Fibroblast of lung (primary cell): Measurements from ENCODE around the gene SIGLEC6.

Source experiments
- CTCF ChIP-seq, 2 donors: IDR thresholded peaks in 1 of 2; conservative IDR thresholded peaks in 1 of 2; 1 replicate in 1 of 2; 2 replicates in 1 of 2; pipeline ENCODE4 v1.5.1; 2011 to 2012; ENCODE audit warnings: low read length in 2 of 2, control low read depth in 1 of 2, inconsistent platforms in 1 of 2, low read depth in 1 of 2, mild to moderate bottlenecking in 1 of 2
- EZH2 ChIP-seq: IDR thresholded peaks from 2 replicates; pipeline ENCODE4 v1.5.1; 2012; ENCODE audit warnings: low read length, control low read depth, mild to moderate bottlenecking; ENCODE audit errors: missing control alignments

GRCh38 chr19:51485960-51486660 lies 45.4 kb downstream of the SIGLEC6 start:
- TF ChIP-seq EZH2 (no peak), CTCF (conservative IDR thresholded peaks at IDR 0.05 in 1 of 2, IDR thresholded peaks at IDR 0.05 in 1 of 2; ENCODE audit: low read depth in 1 of 2, low read length in 2 of 2) (no peak)
